GM12878 (cell line): ENCODE results near the gene VPS8. TPM values are rescaled to one million over a fixed set of nuclear protein-coding genes. Genes with fewer than 3 reads are reported as not detected.

ENCODE experiments used
- ATAC-seq: fragments of 200-7000 bp; cut with Tn5 transposase; 3 replicates; pipeline ENCODE4 v1.9.1; 2020; ENCODE audit warnings: mild to moderate bottlenecking, moderate library complexity
- BruUV-seq: library from RNA; stranded (reverse); fragments of 400-500 nt; replicated peaks from 2 replicates; lab custom pipeline; 2021; lab: Mats Ljungman, UMichigan
- CTCF ChIA-PET: fragments of 300-600 bp; sonication (Branson Sonifier 250); formaldehyde crosslinking; extraction: SDS; loops from one replicate; lab custom pipeline; 2021; ENCODE audit warnings: inconsistent platforms; lab: Yijun Ruan, JAX
- POLR2A ChIA-PET: fragments of 350-600 bp; formaldehyde crosslinking; extraction: SDS; loops from one replicate; lab custom pipeline; 2021; ENCODE audit warnings: inconsistent platforms; lab: Charles Lee
- RAD21 ChIA-PET: fragments of 300-600 bp; sonication (Branson Sonifier 250); formaldehyde crosslinking; loops from one replicate; lab custom pipeline; 2023; ENCODE audit warnings: antibody characterized with exemption; ENCODE audit not compliant: unreplicated experiment; lab: Charles Lee
- SMC1A ChIA-PET: fragments of 300-600 bp; sonication (Branson Sonifier 250); formaldehyde crosslinking; loops from one replicate; lab custom pipeline; 2023; ENCODE audit not compliant: unreplicated experiment, uncharacterized antibody; lab: Charles Lee
- DNase-seq: peaks from one replicate; pipeline ENCODE4 v3.0.0-alpha.2; 2011; ENCODE audit warnings: low read depth, low spot score
- FAIRE-seq: peaks from 3 replicates; lab custom pipeline; 2011; peaks lifted over from hg19 to GRCh38; lab: Jason Lieb, UNC
- H2AFZ ChIP-seq: 2 replicates; pipeline ENCODE4 v1.6.0; 2011; ENCODE audit warnings: low read depth, low read length, control low read depth; ENCODE audit not compliant: control insufficient read depth
- H3K27ac ChIP-seq: 2 replicates; pipeline ENCODE4 v1.5.1; 2011; ENCODE audit warnings: control low read depth; ENCODE audit not compliant: control insufficient read depth, insufficient read depth
- H3K27me3 ChIP-seq, 2 experiments: replicated peaks in 1 of 2; 2 replicates each; pipeline versions ENCODE4 v1.6.0 to v1.6.1; 2011; ENCODE audit warnings: low read length in 1 of 2; ENCODE audit not compliant: control insufficient read depth in 2 of 2, insufficient read depth in 2 of 2
- H3K36me3 ChIP-seq, 2 experiments: 2 replicates each; pipeline ENCODE4 v1.5.1; 2011; ENCODE audit warnings: low read length in 1 of 2; ENCODE audit not compliant: control insufficient read depth in 2 of 2, insufficient read depth in 2 of 2
- H3K4me1 ChIP-seq: 2 replicates; pipeline ENCODE4 v1.6.1; 2011; ENCODE audit warnings: mild to moderate bottlenecking, low read length, moderate library complexity, mixed read lengths; ENCODE audit not compliant: control insufficient read depth, insufficient read depth
- H3K4me2 ChIP-seq: 2 replicates; pipeline ENCODE4 v1.6.0; 2011; ENCODE audit warnings: control low read depth; ENCODE audit not compliant: control insufficient read depth, insufficient read depth
- H3K4me3 ChIP-seq: fragments of 200-600 bp; sonication (generic); 2 replicates; pipeline ENCODE4 v1.5.1; 2016
- H3K79me2 ChIP-seq: 2 replicates; pipeline ENCODE4 v1.6.0; 2011; ENCODE audit warnings: low read length; ENCODE audit not compliant: control insufficient read depth, insufficient read depth
- H3K9ac ChIP-seq: 2 replicates; pipeline ENCODE4 v1.8.0; 2011; ENCODE audit warnings: low read length, control low read depth, mixed read lengths; ENCODE audit not compliant: control insufficient read depth, insufficient read depth
- H3K9me3 ChIP-seq: replicated peaks from 3 replicates; pipeline ENCODE4 v1.5.1; 2011; ENCODE audit warnings: mild to moderate bottlenecking, low read length; ENCODE audit not compliant: control insufficient read depth, insufficient read depth
- H4K20me1 ChIP-seq: 2 replicates; pipeline ENCODE4 v1.6.0; 2011; ENCODE audit not compliant: control insufficient read depth, insufficient read depth
- BMI1 ChIP-seq: fragments of 450-650 bp; IDR thresholded peaks from 2 replicates; pipeline ENCODE4 v1.6.1; 2016; ENCODE audit warnings: mild to moderate bottlenecking, moderate library complexity, borderline replicate concordance
- DPF2 ChIP-seq: fragments of 450-650 bp; IDR thresholded peaks from 2 replicates; pipeline ENCODE4 v1.6.1; 2017; ENCODE audit warnings: mild to moderate bottlenecking
- EP300 ChIP-seq, 2 experiments: fragments of 150-350 bp in 1 of 2; IDR thresholded peaks; 2 replicates each; pipeline ENCODE4 v1.6.1; 2011 to 2012; ENCODE audit warnings: low read depth in 2 of 2, low read length in 2 of 2, borderline replicate concordance in 1 of 2, improper control_type of control experiment in 1 of 2, inconsistent platforms in 1 of 2; ENCODE audit not compliant: control insufficient read depth in 1 of 2
- JUNB ChIP-seq: IDR thresholded peaks from 2 replicates; pipeline ENCODE4 v1.6.1; 2016; ENCODE audit warnings: antibody characterized with exemption, mild to moderate bottlenecking
- KDM1A ChIP-seq: fragments of 200-600 bp; sonication (generic); IDR thresholded peaks from 2 replicates; pipeline ENCODE4 v1.6.1; 2016; ENCODE audit warnings: borderline replicate concordance
- MEF2A ChIP-seq: IDR thresholded peaks from 2 replicates; pipeline ENCODE4 v1.6.1; 2011; ENCODE audit warnings: low read depth, mild to moderate bottlenecking, low read length, moderate library complexity; ENCODE audit not compliant: insufficient read depth
- NFXL1 ChIP-seq: fragments of 450-650 bp; IDR thresholded peaks from 2 replicates; pipeline ENCODE4 v1.6.1; 2017; ENCODE audit warnings: antibody characterized with exemption, mild to moderate bottlenecking, borderline replicate concordance
- TCF12 ChIP-seq: IDR thresholded peaks from 2 replicates; pipeline ENCODE4 v1.6.1; 2011; ENCODE audit warnings: low read depth, mild to moderate bottlenecking, low read length
- TCF7 ChIP-seq: IDR thresholded peaks from 2 replicates; pipeline ENCODE4 v1.6.1; 2014; ENCODE audit warnings: antibody characterized with exemption, borderline replicate concordance
- ZBTB40 ChIP-seq: fragments of 450-650 bp; IDR thresholded peaks from 2 replicates; pipeline ENCODE4 v1.6.1; 2016; ENCODE audit warnings: mild to moderate bottlenecking, moderate library complexity, borderline replicate concordance
- WGBS: methylation state at CpG from one replicate; pipeline ENCODE4 v1.1.6; 2016; ENCODE audit warnings: low lambda C conversion rate; ENCODE audit not compliant: insufficient replicate concordance, insufficient coverage; ENCODE audit errors: missing lambda C conversion rate; 5-methylcytosine and 5-hydroxymethylcytosine counted together
- in situ Hi-C: fragments of 300-500 bp; cut with MboI; formaldehyde crosslinking; loops from 9 replicates; pipeline ENCODE4 v1.14.3; 2018; ENCODE audit warnings: mixed read lengths
- intact Hi-C: fragments of 100-400 bp; cut with micrococcal nuclease; formaldehyde crosslinking; loops from one replicate; pipeline ENCODE4 v1.14.2; 2022; ENCODE audit not compliant: unreplicated experiment
- polyA plus RNA-seq, 11 experiments: library from polyadenylated mRNA; depleted of rRNA in 4 of 11; unstranded in 6 of 11; stranded (reverse) in 5 of 11; fragments of >200 nt; fragmentation: Nextera tagmentation in 4 of 11; fragmentation: Illumina TruSeq in 1 of 11; extraction: Ambion mirVana in 4 of 11; extraction: Trizol in 1 of 11; gene quantifications; 1 replicate in 1 of 11; 2 replicates in 10 of 11; pipeline versions ENCODE4 v1.2.1 to v1.2.3, GENCODE V29; 2011 to 2016; ENCODE audit warnings: inconsistent platforms in 2 of 11, missing spikeins in 2 of 11, low read depth in 1 of 11
- total RNA-seq, 4 experiments: library from RNA; depleted of rRNA in 3 of 4; stranded (reverse); fragments of >200 nt in 3 of 4; fragmentation: Illumina TruSeq in 1 of 4; extraction: Trizol in 1 of 4; gene quantifications; 2 replicates each; pipeline versions ENCODE4 v1.2.1 to v1.2.3, GENCODE V29; 2013 to 2021
- TF ChIP-seq, protein P1 (sequence below): IDR thresholded peaks from 2 replicates; pipeline ENCODE4 v1.6.1; 2012; ENCODE audit warnings: mild to moderate bottlenecking, low read depth, low read length

VPS8 gene
- total and polyA plus RNA-seq, 10 of the 15 experiments (the other 5 are each of a cell fraction or from before 2014, with no cell fraction given) = 8.9 to 34.7 (median 20.9) TPM

GRCh38 chr3:184848934-184849333 lies 37.0 kb downstream of the VPS8 start (continued):
- TF ChIP-seq ZBTB40 (no peak), MEF2A (no peak), DPF2 (no peak)

DNA sequence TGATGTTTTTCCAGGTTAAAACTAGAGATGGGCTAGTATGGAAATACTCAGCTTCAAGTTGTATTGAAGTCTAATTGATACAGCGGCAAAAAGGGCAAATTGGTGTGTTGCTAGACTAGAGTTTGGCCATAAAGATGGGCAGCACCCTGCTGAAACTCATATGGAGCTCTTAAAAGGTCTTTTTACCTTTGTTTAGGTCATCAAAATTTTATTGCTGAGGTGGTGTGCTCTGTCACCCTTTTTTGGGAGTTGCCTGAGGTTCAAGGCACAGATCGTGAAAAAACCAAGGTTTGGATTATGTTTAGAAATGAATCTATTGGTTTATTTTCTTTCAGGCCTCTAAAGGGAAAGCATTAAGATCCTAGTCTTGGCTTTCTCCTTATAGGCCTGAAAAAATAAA lies 38.2 kb downstream of the VPS8 start:
- ChIA-PET RAD21 (no interaction called here), POLR2A (no interaction called here), CTCF (no interaction called here), SMC1A (interaction anchor here (1.1 kb wide), 1 partner anchor 27 kb away, joined by 3 read pairs; no protein-coding TSS in a partner anchor)
- DNase-seq = no peak
- H3K9me3 ChIP-seq = no peaks in the 10 kb centered on the region
- H3K79me2 ChIP-seq = no peaks in the 10 kb centered on the region
- no peak overlapping the region for H3K27ac ChIP-seq
- no peaks in the 10 kb centered on the region for H3K27me3 ChIP-seq
- FAIRE-seq = no peak
- no peak overlapping the region for H2AFZ ChIP-seq
- no peak overlapping the region for H3K4me3 ChIP-seq
- no peak overlapping the region for H3K9ac ChIP-seq
- H3K4me2 ChIP-seq = no peak overlapping the region
- no peak for ATAC-seq
- H3K36me3 ChIP-seq = peaks cover 0 to 4% of the 10 kb centered on the region in 2 experiments; a peak in 3 of 4 replicates
- H4K20me1 ChIP-seq = no peaks in the 10 kb centered on the region
- in situ Hi-C loops = no loop called here
- WGBS = 96% methylated on average over 2 of the region's 2 CpGs
- intact Hi-C loops = no loop called here
- H3K4me1 ChIP-seq = no peaks in the 10 kb centered on the region
- no TSS peak for BruUV-seq
- TF ChIP-seq NFXL1 (no peak), BMI1 (no peak), TCF12 (no peak), TCF7 (no peak), KDM1A (no peak), ZBTB40 (no peak), JUNB (no peak), EP300 (IDR thresholded peaks at IDR 0.05; ENCODE audit: borderline replicate concordance in 1 of 2, control insufficient read depth in 1 of 2, low read depth in 2 of 2, low read length in 2 of 2) (no peak)
- TF ChIP-seq, protein P1, sequence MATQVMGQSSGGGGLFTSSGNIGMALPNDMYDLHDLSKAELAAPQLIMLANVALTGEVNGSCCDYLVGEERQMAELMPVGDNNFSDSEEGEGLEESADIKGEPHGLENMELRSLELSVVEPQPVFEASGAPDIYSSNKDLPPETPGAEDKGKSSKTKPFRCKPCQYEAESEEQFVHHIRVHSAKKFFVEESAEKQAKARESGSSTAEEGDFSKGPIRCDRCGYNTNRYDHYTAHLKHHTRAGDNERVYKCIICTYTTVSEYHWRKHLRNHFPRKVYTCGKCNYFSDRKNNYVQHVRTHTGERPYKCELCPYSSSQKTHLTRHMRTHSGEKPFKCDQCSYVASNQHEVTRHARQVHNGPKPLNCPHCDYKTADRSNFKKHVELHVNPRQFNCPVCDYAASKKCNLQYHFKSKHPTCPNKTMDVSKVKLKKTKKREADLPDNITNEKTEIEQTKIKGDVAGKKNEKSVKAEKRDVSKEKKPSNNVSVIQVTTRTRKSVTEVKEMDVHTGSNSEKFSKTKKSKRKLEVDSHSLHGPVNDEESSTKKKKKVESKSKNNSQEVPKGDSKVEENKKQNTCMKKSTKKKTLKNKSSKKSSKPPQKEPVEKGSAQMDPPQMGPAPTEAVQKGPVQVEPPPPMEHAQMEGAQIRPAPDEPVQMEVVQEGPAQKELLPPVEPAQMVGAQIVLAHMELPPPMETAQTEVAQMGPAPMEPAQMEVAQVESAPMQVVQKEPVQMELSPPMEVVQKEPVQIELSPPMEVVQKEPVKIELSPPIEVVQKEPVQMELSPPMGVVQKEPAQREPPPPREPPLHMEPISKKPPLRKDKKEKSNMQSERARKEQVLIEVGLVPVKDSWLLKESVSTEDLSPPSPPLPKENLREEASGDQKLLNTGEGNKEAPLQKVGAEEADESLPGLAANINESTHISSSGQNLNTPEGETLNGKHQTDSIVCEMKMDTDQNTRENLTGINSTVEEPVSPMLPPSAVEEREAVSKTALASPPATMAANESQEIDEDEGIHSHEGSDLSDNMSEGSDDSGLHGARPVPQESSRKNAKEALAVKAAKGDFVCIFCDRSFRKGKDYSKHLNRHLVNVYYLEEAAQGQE = no peak
